Activated B cell treated with CpG ODN at 0.5 μM for 24 hours (primary cell): ENCODE measurements around the gene CSKMT. TPM values are rescaled to one million over a fixed set of nuclear protein-coding genes. Genes with fewer than 3 reads are reported as not detected.

Experiments
- ATAC-seq: fragments of 200-7000 bp; cut with Tn5 transposase; one replicate; pipeline ENCODE4 v1.10.0; 2021; ENCODE audit warnings: low read depth, mild to moderate bottlenecking, moderate library complexity
- CTCF ChIA-PET: fragments of 350-600 bp; sonication (Branson Sonifier 250); formaldehyde crosslinking; loops from one replicate; lab custom pipeline; 2021; ENCODE audit warnings: antibody characterized with exemption; lab: Charles Lee
- POLR2A ChIA-PET: fragments of 350-600 bp; sonication (Branson Sonifier 250); formaldehyde crosslinking; loops from one replicate; lab custom pipeline; 2021; ENCODE audit warnings: antibody characterized with exemption; lab: Charles Lee
- DNase-seq: peaks from one replicate; pipeline ENCODE4 v3.0.0; 2022
- H3K27ac Mint-ChIP-seq: one replicate; pipeline ENCODE4 v1.8.0; 2020; ENCODE audit warnings: mixed read lengths
- H3K27me3 Mint-ChIP-seq: one replicate; pipeline ENCODE4 v1.8.0; 2021; ENCODE audit warnings: mixed read lengths
- H3K36me3 Mint-ChIP-seq: one replicate; pipeline ENCODE4 v1.8.0; 2021; ENCODE audit warnings: low read depth, mixed read lengths
- H3K4me1 Mint-ChIP-seq: one replicate; pipeline ENCODE4 v1.8.0; 2021; ENCODE audit warnings: mixed read lengths
- H3K4me3 Mint-ChIP-seq: one replicate; pipeline ENCODE4 v1.8.0; 2020; ENCODE audit warnings: mild to moderate bottlenecking, mixed read lengths
- H3K9me3 Mint-ChIP-seq: one replicate; pipeline ENCODE4 v1.8.0; 2020; ENCODE audit warnings: mixed read lengths
- CTCF ChIP-seq: fragments of 200-600 bp; IDR thresholded peaks from one replicate; pipeline ENCODE4 v1.8.0; 2022; ENCODE audit warnings: antibody characterized with exemption, mild to moderate bottlenecking
- intact Hi-C: fragments of 100-400 bp; cut with micrococcal nuclease; formaldehyde crosslinking; loops from one replicate; pipeline ENCODE4 v1.15.1; 2024
- total RNA-seq: library from RNA; stranded (reverse); gene quantifications from 2 replicates; pipeline ENCODE4 v1.2.3, GENCODE V29; 2022

The CSKMT gene
- total RNA-seq, 1 donor from 2014 or later = 52.1 TPM

GRCh38 chr11:62621567-62622470 lies 43.3 kb upstream of the CSKMT start, which contains the start of gene B3GAT3:
TSS of gene B3GAT3 (minus strand) at chr11:62621986. CDS start at chr11:62621947, 39 bp downstream.
- H3K9me3 Mint-ChIP-seq = no peaks in the 10 kb centered on the region
- DNase-seq (peak; percentile 93), ATAC-seq (peak; percentile 92)
- intact Hi-C loops = loop anchor here (1.0 kb wide), 7 partner anchors 10 to 106 kb away; partner anchors contain the start of genes C11orf98, CSKMT, EML3 and GANAB
- H3K36me3 Mint-ChIP-seq = peaks cover 42% of the 10 kb centered on the region
- peak within 1 kb of the TSS; percentile 93 for H3K27ac Mint-ChIP-seq
- no peak for TF ChIP-seq CTCF
- ChIA-PET POLR2A (interaction anchor here (0.5 to 5.1 kb wide), 41 partner anchors 8 to 260 kb away, joined by 3 to 109 read pairs (median 5); partner anchors contain the start of genes C11orf98, CSKMT, EEF1G and EML3), CTCF (interaction anchor here (0.6 to 2.7 kb wide), 7 partner anchors 10 to 197 kb away, joined by 3 to 16 read pairs (median 3); partner anchors contain the start of gene TUT1)
- H3K27me3 Mint-ChIP-seq = no peaks in the 10 kb centered on the region
- peaks cover 19% of the 10 kb centered on the region for H3K4me1 Mint-ChIP-seq
- H3K4me3 Mint-ChIP-seq = peak within 1 kb of the TSS; percentile 90

DNA sequence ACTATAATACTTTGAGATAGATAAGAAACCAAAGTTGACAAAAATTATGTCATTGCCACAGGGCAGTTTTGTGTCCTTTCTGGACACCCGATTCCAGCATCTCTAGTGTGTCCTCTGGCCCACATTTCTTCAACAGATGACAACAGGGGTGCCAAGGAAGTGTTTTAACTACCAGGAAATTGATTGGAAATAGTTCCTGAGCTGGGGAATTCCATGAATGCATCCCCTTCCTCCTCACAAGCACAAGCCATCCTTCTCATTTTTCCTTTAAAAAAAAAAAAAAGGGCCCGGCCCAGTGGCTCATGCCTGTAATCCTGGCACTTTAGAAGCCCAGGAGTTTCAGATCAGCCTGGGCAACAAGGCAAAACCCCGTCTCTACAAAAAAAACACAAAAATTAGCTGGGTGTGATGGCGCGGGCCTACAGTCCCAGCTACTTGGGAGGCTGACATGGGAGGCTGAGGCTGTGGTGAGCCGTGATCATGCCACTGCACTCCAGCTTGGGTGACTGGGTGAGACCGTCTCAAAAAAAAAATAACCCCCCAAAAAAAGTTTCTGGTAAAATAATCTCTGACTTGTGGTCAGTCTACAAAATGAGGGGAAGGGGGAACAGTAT lies 42.5 kb upstream of the CSKMT start:
- H3K4me3 Mint-ChIP-seq = peak overlapping the region; percentile 90
- peaks cover 19% of the 10 kb centered on the region for H3K4me1 Mint-ChIP-seq
- no peaks in the 10 kb centered on the region for H3K27me3 Mint-ChIP-seq
- ChIA-PET POLR2A (interaction anchor here (0.7 to 5.1 kb wide), 31 partner anchors 7 to 259 kb away, joined by 3 to 109 read pairs (median 5); partner anchors contain the start of genes C11orf98, CSKMT, EEF1G and EML3), CTCF (interaction anchor here (0.6 to 2.7 kb wide), 4 partner anchors 11 to 53 kb away, joined by 3 to 16 read pairs (median 5); partner anchors contain the start of gene TUT1)
- no peaks in the 10 kb centered on the region for H3K9me3 Mint-ChIP-seq
- H3K36me3 Mint-ChIP-seq = peaks cover 45% of the 10 kb centered on the region
- intact Hi-C loops = loop anchor here (1.0 kb wide), 7 partner anchors 10 to 106 kb away; partner anchors contain the start of genes C11orf98, CSKMT, EML3 and GANAB
- no peak for DNase-seq
- TF ChIP-seq CTCF = no peak
- H3K27ac Mint-ChIP-seq = peak overlapping the region; percentile 93
- ATAC-seq = no peak

DNA sequence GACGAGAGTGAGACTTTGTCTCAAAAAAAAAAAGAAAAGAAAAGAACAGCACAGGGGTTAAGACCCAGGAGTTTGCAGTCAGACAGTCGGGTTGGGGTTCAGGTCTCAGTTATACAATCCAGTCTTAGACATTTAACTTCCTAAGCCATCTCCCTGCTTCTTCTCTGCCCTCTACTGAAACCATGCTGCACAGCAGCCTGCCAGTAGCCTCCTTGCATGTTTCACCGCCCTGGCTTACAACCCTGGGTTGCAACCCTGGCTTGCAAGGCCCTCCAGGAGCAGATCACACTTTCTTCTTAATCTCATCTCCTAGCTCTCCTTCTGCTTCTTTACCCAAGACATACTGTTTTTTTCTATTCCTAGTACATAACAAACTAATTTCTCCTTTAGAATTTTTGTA lies 37.4 kb upstream of the CSKMT start:
- TF ChIP-seq CTCF = no peak
- intact Hi-C loops = loop anchor here (2.0 kb wide), 1 partner anchor 13 kb away; no protein-coding TSS in a partner anchor
- no peaks in the 10 kb centered on the region for H3K27me3 Mint-ChIP-seq
- H3K9me3 Mint-ChIP-seq = no peaks in the 10 kb centered on the region
- DNase-seq (no peak), ATAC-seq (peak; percentile 42)
- no peak overlapping the region for H3K27ac Mint-ChIP-seq
- no peak overlapping the region for H3K4me3 Mint-ChIP-seq
- CTCF ChIA-PET = no interaction called here
- no peaks in the 10 kb centered on the region for H3K4me1 Mint-ChIP-seq
- H3K36me3 Mint-ChIP-seq = peaks cover 74% of the 10 kb centered on the region
- POLR2A ChIA-PET = interaction anchor here (1.1 kb wide), 1 partner anchor 19 kb away, joined by 3 read pairs; the partner anchor contains the start of gene GANAB

DNA sequence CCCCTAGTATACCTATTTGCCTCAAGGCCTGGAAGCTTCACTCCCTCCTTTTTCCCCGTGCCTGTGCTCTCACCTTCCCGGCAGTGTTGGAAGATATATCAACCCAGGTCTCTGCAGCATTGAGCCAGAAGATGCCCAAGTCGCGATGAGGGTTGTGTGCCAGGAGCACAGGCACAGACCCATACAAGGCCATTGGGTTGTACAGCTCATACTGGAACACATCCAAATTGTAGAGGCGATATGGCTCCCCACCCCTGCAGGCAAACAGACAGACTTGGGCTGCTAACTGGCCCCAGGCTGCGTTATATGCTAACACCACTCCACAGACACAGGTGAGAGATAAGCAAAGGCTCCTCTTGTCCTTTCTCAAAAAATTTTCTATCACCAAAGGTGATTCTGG lies 32.6 kb upstream of the CSKMT start:
- ATAC-seq (no peak), DNase-seq (no peak)
- H3K27ac Mint-ChIP-seq = no peak overlapping the region
- peaks cover 5% of the 10 kb centered on the region for H3K4me1 Mint-ChIP-seq
- intact Hi-C loops = no loop called here
- no peaks in the 10 kb centered on the region for H3K27me3 Mint-ChIP-seq
- peaks cover 88% of the 10 kb centered on the region for H3K36me3 Mint-ChIP-seq
- POLR2A ChIA-PET = no interaction called here
- TF ChIP-seq CTCF = no peak
- H3K4me3 Mint-ChIP-seq = no peak overlapping the region
- no peaks in the 10 kb centered on the region for H3K9me3 Mint-ChIP-seq
- CTCF ChIA-PET = no interaction called here
